HG03439 (cell line): Measurements from ENCODE around the gene VSIG10L2.
"Not testable (repeated sequence)": the region's sequence is repeated elsewhere in the genome, so short reads cannot be mapped to it uniquely, and the experiment has no call there.

ENCODE experiments used
- ATAC-seq: cut with Tn5 transposase; IDR thresholded peaks from one replicate; pipeline ENCODE4 v1.9.1; 2021; ENCODE audit warnings: mild to moderate bottlenecking, moderate library complexity; ENCODE audit not compliant: unreplicated experiment

VSIG10L2 gene

DNA sequence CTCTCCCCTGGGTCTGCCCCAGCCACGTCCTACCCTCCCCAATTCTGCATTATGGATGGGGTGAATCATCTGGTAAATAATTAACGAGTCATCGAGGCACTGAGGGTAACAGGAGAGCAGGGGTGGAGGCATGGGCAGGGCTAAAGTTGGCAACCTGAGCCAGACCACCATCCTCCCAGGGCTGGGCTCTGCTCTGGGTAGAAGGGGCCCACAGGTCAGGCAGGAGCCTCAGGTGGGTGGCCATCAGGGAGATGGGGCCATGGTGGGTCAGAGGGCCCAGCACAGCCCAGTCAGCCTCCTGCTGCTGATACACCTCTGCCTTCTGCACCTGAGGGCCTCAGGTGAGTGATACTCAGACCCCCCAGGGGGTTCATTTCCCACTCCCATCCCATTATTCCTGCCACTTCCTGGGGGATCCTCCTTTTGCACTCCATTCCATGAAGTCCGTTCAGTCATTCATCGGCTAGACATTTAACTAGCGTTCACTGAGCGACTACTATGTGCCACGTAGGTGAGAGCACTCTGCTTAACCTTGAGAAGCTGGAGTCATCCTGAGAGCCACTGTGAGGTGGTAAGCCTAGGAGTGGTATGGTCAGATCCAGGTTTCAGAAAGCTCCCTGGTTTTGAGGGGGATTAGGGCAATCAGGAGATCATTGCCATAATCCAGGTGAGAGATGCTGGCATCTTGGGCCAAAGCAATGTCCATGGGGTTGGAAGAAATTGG is at the start of gene VSIG10L2:
Gene VSIG10L2 (plus strand): TSS at position 248 of the 724 bp plus-strand sequence. CDS start 12 bp downstream, at position 260.
- no peak for ATAC-seq

DNA sequence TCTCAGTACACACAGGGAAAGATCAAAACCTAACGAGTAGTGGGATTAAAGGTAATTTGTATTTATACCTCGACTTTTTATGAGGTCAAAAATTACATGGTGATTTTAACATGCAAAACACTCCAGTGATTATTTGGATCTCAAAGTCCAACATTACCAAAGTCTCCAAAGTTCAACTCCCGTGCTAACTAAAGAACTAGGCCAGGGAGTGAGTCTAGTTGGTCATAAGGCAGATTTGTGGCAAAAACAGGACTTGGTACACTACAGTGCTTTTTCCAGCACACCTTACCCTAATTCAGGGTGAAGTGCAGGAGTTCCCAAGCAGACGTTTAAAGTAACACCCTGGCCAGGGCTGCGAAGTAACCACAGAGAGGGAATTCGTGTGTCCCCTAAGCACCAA is 44.0 kb upstream of the VSIG10L2 start:
- no peak for ATAC-seq

DNA sequence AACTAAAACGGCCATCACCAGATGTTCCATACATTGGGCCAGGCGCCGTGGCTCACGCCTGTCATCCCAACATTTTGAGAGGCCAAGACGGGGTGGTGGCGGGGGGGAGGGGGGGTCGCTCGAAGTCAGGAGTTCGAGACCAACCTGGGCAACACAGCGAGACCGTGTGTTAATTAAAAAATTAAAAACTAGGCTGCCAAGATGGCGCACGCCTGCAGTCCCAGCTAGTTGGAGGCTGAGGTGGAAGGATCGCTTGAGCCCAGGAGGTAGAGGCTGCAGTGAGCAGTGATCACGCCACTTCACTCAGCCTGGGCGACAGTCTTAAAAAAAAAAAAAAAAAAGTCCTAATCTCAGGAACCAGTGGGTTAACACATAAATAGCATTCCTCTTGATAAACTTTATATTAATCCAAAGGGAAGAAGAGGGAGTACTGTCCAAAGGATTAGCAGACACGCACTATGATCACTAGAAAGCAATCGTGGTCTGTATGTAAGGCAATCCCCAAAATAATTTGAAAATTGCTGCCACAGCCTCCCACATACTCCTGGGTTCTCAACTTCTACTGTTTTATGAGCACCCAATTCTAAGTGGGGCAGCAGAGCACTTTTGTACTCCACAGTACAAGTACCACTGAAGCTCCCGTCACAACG is 43.4 kb upstream of the VSIG10L2 start:
- ATAC-seq: no peak

DNA sequence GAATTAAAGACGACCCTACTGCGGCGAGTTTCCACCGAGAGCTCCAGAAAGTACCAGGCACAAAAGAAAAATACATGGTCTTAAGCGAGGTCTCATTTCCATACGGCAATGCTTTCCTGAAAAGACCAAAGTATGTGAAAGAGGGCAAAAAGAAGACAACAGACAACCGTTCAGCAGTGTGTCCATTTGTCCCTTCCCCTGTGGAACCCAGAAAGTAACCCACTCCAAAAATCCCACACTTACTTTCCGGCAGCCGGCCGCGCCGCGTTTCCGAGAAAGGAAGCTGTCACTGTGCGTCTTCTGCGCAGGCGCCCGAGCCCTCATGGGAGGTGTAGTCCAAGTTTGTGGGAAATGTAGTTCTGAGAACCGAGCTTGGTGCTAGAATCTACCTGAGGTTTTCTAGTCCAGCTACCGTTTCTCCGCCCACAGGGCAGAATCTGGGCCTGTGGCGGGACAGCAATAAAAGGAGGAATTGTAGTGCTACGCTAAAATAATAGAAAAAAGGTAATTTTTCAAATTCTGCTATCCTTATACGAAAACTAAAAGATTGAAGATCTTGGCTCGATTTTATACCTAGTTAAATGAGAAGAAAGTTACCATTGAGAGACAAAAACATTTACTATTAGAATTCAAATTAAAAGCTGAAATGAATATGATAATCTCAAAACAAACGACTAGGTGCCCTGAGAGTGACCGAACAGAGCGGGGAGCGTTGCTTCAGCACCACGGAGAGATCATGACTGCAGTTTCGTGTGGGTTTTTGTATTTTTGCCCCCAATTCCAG is 42.7 kb upstream of the VSIG10L2 start, which contains the start of gene PUS3:
Gene PUS3 (minus strand): TSS at position 280 of the 784 bp plus-strand sequence. CDS start 6,922 bp downstream, outside the sequence.
- ATAC-seq: peak; percentile 94

DNA sequence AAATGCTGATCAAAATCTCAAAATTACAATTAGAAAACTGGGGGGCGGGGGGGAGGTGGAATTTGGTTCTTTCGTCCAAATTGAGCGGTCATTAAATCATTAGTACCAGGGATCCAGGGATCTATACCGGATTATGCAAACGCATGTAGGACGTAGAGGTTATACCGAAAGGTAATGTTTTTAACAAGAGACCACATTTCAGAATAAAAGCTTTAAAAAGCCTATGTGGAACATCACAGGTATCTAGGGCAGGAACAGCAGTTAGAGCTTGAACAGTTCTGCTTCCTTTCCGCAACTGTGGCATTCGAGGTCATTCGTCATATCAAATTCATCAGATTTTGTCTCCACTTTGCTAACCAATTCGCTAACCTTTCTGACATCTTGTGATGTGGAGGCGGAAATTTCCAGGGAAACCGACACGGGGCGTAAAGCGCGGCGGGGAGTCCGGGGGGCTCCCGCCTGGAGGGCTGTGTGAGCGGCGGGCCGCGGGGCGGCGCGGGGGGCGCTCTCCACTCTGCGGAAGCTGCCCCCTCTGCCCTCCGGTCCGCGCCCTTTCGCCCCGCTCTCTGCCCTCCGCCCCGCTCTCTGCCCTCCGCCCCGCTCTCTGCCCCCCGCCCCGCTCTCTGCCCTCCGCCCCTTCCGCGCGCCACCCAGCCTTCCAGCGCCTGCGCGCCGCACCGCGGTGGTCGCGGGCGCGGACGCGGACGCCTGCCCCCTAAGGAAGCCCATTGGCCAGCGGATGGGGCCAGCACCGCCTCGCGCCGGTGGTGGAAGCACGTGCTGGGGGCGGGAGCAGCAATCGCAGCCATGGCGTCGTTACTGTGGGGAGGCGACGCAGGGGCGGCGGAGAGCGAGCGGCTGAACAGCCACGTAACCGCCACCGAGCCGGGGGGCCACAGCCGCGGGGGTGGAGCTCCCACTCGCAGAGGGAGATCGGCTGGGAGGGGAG is 41.9 kb upstream of the VSIG10L2 start, which contains the start of gene DDX25:
Gene DDX25 (plus strand): TSS at position 798 of the 949 bp plus-strand sequence. CDS start 10 bp downstream, at position 808.
- no peak for ATAC-seq

DNA sequence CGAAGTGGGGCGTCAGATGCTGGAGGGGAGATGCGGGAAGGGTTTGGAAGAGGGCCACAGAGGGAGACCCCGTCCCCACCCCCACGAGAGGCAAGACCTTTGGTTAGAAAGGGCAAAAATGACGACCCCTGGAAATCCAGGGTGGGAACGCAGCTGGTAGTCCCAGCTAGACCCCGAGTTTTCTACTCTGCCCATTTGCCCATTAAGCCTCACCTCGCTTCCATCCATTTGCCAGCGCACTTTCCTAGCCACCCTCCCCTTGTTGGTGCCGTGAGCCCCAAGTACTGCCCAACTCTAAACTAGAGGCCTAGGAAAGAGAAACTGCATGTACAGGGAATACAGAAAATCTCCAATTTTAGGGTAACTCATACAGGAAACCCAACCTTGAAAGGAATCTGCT is 41.2 kb upstream of the VSIG10L2 start:
- no peak for ATAC-seq

DNA sequence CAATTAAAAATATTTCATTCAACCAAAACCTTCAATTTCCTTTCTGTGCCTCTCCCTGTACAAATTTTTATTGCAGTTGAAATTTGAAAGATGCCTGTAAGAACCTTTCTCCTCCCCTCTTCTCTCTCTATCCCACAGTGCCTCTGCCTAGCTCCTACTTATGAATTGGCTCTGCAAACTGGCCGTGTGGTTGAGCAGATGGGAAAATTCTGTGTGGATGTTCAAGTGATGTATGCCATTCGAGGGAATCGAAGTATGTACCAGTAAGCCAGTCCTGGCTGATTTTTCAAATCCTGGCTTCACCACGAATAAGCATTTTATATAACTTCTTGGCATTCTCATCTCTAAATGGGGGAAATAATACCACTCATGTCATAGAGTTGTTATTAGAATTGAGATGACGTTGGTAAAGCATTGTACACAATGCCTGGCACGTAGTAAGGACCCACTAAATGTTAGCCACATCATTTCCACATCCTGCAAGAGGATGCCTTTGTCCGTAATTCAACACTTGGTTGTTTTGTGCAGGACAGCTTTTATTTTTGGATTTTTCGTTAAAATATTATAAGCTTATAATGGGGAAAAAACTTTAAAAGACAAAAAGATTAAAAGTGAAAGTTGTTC is 35.5 kb upstream of the VSIG10L2 start:
- ATAC-seq: no peak

DNA sequence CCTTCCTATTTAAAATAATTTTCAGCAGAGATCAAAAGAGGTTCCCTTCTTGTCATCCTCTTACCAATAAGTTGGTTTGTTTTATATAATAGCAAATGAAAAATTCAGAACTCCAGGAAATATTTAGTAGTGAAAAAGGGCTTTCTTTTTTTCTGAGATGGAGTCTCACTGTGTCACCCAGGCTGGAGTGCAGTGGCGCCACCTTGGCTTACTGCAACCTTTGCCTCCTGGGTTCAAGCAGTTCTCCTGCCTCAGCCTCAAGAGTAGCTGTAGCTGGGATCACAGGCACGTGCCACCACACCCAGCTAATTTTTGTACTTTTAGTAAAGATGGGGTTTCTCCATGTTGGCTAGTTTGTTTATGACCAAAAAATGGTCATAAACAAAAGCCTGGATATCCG is 31.2 kb upstream of the VSIG10L2 start:
- ATAC-seq: not testable (repeated sequence)

DNA sequence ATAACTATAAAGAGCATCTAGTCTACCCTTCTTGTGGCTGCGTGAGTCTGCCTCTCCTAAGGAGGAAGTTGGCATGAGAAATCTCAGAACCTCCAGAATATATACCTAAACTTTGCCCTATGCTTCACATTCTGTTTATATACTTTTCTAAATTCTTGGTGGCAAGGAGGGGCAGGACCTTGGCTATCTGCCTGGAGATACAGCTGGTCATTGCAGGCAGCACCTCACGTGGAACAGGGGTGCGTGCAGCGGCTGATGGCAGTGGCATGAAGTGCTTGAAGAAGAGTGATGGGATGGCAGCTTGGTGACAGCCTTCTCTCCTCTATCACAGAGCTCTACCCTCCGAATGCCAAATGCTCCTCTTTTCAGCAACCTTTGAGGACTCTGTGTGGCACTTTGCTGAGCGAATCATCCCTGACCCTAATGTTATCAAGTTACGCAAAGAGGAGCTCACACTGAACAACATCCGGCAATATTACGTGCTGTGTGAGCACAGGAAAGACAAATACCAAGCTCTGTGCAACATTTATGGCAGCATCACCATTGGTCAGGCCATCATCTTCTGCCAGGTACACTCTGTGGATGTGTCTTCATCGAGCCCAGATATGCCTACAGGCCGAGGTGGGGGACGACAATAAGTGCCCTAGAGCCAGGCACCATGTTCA is 29.0 kb upstream of the VSIG10L2 start:
- no peak for ATAC-seq

DNA sequence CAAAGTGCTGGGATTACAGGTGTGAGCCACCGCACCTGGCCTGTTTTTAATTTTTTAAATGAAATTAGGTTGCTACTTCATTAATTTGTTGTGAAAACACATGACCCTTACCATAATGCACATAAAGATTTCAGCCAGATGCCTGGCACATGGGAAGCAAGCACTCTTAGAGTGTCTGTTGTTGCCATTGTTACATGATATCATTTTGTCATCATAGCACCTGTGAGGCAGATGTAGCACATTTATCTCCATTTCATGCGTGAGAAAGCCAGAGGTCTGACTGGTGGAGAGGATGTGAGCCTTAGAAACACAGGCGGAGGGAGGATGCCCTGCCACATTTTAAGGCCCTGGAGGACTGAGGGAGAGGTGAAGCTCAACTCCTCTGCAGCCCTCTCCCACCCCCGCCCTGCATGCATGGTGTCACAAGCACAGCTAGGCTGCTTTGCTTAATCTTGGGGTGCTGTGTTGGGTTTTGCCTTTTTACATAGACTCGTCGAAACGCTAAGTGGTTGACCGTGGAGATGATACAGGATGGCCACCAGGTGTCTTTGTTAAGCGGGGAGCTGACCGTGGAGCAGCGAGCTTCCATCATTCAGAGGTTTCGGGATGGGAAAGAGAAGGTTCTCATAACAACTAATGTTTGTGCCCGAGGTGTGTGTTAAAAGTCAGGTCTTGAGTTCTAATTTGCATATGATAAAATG is 27.6 kb upstream of the VSIG10L2 start:
- ATAC-seq: no peak

DNA sequence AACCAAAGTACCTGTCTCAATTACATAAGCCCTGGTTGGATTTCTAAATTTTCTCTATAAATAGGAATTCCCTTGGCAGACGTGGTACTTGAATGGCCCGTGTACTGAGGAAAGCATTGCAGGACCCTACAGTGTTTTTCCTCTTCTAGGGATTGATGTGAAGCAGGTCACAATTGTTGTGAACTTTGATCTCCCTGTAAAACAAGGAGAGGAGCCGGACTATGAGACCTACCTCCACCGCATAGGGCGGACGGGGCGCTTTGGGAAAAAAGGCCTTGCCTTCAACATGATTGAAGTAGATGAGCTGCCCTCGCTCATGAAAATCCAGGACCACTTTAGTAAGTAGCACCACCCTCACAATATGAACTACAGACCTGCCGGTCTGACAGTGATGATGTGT is 24.8 kb upstream of the VSIG10L2 start:
- no peak for ATAC-seq

DNA sequence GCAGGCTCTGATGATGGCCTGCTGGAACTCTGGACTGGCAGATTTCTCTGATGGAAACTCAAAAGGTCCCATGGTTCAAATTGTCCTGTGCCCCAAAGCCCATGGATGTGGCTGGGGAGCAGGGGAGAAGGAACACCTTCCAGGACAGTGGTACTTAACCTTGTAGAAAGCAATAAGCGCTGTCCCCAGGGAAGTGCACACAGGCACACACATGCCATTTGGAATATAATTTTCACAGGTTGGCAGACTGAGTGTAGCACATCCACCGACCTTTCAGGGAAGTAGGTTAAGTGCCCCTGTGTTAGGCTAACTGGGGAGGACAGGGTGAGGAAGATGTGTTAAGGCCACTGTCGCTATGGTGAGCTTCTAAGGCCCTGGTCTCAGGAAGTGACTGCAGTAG is 23.7 kb upstream of the VSIG10L2 start:
- ATAC-seq: no peak

DNA sequence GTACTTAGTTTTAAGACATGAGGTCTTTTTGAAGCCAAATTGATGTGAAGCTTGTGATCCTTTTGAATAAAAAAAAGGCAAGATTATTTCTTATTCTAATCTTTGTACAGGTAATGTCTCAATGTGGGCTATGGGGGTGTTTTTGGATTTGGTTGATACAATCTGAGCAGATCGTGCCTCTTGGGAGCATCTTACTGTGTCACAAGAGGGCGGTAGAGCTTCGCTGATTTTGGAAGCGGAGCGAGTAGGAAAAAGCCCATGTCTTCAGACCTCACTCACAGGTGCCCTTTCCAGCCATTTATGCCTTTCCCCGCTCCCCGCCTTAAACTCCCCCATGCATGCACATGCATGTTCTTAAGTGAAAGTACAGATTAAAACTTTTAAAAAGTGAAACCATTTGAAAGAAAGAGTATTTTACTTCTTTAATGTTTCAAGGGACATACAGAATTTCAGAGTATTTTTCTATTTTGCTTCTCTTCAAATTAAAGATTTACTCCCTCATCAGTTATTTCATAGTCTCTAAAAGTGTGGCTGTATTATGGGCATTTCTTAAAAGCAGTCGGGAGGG is 22.7 kb upstream of the VSIG10L2 start:
- ATAC-seq: no peak

DNA sequence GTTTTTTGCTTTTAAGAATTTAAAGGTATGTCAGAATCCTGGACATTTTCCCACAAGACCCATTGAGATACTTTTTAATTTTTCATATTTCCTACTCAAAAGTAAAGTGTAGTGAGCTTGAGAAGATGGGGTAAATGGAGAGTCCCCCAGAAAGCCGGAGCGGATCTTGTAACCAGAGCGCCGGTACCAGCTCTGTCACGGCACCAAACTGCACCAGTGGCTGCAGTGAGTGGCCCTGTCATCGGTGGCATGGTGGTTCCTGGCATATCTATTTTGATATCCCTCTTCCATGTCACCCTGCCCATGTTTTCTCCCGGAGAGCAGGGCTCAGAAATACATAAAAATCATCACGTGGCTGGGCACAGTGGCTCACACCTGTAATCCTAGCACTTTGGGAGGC is 22.2 kb upstream of the VSIG10L2 start:
- no peak for ATAC-seq

DNA sequence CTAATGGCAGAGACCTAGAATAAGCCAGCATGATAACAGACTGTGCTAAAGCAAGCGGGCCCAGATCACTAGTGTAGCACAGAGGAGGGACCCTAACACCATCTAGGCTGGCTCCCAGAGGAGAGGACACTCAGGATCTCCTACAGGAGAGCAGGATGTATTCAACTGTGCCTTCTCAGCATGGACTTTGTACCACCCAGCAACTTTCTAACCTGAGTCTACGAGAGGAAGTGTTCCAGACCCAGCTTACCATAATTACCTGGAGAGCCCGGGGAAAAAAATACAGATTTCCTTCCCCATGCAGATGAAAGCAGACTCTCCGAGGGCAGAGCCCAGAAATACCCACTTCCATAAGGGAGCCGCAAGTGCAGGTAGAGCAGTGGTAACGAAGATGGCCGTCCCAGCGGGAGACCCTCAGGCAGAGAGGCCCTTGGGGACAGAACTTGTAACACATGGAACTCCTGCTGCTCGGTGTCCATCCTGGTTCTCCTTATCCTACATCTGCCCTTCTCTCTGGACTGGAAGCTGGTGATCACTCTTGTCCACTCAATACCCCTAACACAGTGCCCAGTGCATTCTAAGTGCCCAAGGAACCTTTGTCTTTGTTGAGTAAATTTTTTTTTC is 21.3 kb upstream of the VSIG10L2 start:
- no peak for ATAC-seq

DNA sequence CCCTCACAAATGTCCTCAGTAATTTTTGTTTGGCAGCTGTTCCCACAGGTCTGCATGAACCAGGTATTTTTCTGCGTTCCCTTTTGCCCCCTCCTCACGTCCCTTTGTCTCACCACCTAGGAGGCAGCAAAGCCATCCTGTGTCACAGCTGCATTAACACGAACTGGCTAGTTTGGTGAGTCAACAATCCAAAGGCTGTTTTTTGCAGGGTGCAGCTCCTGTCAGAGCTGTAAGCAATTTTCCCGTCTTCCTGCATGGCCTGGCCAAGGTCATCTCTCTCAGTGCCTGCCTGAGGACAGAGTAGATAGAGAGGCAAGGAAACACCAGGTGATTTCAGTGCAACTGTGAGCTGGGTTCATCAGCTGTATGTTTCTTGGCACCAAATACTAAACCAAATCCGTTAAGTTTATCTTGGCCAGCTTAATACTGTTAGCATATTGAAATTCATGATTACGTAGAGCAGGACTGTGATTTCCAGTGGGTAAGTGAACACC is 20.6 kb upstream of the VSIG10L2 start:
- ATAC-seq: no peak

DNA sequence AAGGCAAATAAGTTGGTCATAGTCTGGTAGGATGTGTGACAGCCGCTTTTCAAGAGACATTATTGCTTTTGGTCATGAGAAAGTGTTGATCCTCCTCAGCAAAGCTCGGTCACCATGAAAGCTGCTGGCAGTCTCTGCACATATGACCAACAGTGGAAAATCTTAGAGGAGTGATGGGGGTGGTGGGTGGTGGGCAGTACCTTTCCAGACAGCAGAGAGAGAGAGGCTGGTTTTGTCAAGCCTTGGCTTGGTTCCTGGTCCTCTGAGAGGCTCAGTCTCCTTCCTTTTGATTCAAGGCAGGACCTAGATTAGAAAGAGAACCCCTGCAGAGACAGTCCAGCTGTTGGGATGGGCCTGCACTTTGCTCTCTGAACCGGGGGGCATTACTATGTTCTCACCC is 20.0 kb upstream of the VSIG10L2 start:
- no peak for ATAC-seq

DNA sequence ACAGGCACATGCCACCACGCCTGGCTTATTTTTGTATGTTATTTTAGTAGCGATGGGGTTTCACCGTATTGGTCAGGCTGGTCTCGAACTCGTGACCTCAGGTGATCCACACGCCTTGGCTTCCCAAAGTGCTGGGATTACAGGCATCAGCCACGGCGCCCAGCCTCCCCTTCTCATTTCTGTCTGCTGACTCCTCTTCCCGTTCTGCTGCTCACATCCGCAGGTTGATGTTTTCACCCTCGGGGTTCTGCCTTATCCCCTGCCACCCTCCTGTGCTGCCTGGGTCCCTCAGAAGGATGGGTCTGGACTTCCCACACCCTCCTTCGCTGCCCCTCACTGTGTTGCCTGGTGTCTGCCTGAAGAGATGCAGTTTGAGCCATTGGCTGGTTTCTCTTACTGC is 19.2 kb upstream of the VSIG10L2 start:
- ATAC-seq: no peak
